ENCODE measurements around the gene KIFBP. TPM values are rescaled to one million over a fixed set of nuclear protein-coding genes. Genes with fewer than 3 reads are reported as not detected.
"Not testable (repeated sequence)": the region's sequence is repeated elsewhere in the genome, so short reads cannot be mapped to it uniquely, and the experiment has no call there.

The KIFBP gene
- 10 to 100 TPM; 13.3 to 14.1 TPM for total RNA-seq

GRCh38 chr10:68988530-68989316 is at the start of gene KIFBP:
Gene KIFBP, plus strand, starts transcription at chr10:68988803. Its CDS starts 30 bp downstream, at chr10:68988833.
- H3K4me3 Mint-ChIP-seq, result peak within 1 kb of the TSS; percentile 99
- no peaks in the 10 kb centered on the region for H3K9me3 Mint-ChIP-seq
- peaks cover 40% of the 10 kb centered on the region for H3K4me1 Mint-ChIP-seq

GRCh38 chr10:68938884-68939283 is 49.7 kb upstream of the KIFBP start:
- Mint-ChIP-seq H3K4me1 (peaks cover 16% of the 10 kb centered on the region), H3K4me3 (no peak overlapping the region), H3K9me3 (no peaks in the 10 kb centered on the region), H3K27me3 (no peaks in the 10 kb centered on the region), H3K27ac (no peak overlapping the region), H3K36me3 (peaks cover 13% of the 10 kb centered on the region)
- no peak for DNase-seq

More at GRCh38 chr10:68988530-68989316, at the start of gene KIFBP:
- peaks cover 3% of the 10 kb centered on the region for H3K27me3 Mint-ChIP-seq
- H3K27ac Mint-ChIP-seq, result peak within 1 kb of the TSS; percentile 93
- DNase-seq, result peak; percentile 85
- H3K36me3 Mint-ChIP-seq, result peaks cover 29% of the 10 kb centered on the region

- H3K36me3 Mint-ChIP-seq, result peaks cover 18% of the 10 kb centered on the region
- not testable (repeated sequence) for H3K27me3 Mint-ChIP-seq, H3K4me1 Mint-ChIP-seq, H3K27ac Mint-ChIP-seq, H3K9me3 Mint-ChIP-seq, DNase-seq, H3K4me3 Mint-ChIP-seq
These were observed 47.7 kb upstream of the KIFBP start for GRCh38 chr10:68940917-68941316.

GRCh38 chr10:68950598-68950997 is 38.0 kb upstream of the KIFBP start:
- peaks cover 1% of the 10 kb centered on the region for H3K4me1 Mint-ChIP-seq
- no peaks in the 10 kb centered on the region for H3K9me3 Mint-ChIP-seq
- H3K27ac Mint-ChIP-seq, result no peak overlapping the region

GRCh38 chr10:68954904-68955303 is 33.7 kb upstream of the KIFBP start:
- DNase-seq, result no peak
- peaks cover 4% of the 10 kb centered on the region for H3K27me3 Mint-ChIP-seq
- peaks cover 20% of the 10 kb centered on the region for H3K4me1 Mint-ChIP-seq
- peak overlapping the region; percentile 78 for H3K27ac Mint-ChIP-seq
- H3K36me3 Mint-ChIP-seq, result peaks cover 49% of the 10 kb centered on the region
- H3K9me3 Mint-ChIP-seq, result no peaks in the 10 kb centered on the region
- H3K4me3 Mint-ChIP-seq, result peak overlapping the region; percentile 99

More at GRCh38 chr10:68950598-68950997, 38.0 kb upstream of the KIFBP start:
- DNase-seq, result no peak
- Mint-ChIP-seq H3K36me3 (peaks cover 29% of the 10 kb centered on the region), H3K27me3 (no peaks in the 10 kb centered on the region), H3K4me3 (no peak overlapping the region)

- Mint-ChIP-seq H3K27me3 (peaks cover 4% of the 10 kb centered on the region), H3K27ac (peak overlapping the region; percentile 100), H3K4me3 (peak overlapping the region; percentile 99), H3K36me3 (peaks cover 51% of the 10 kb centered on the region), H3K9me3 (no peaks in the 10 kb centered on the region), H3K4me1 (peaks cover 24% of the 10 kb centered on the region)
- peak; percentile 34 for DNase-seq
These were observed 33.2 kb upstream of the KIFBP start for GRCh38 chr10:68955355-68955831.

GRCh38 chr10:68955832-68956532 is 32.6 kb upstream of the KIFBP start, which contains the start of gene DDX21:
Gene DDX21, plus strand, starts transcription at chr10:68956170. Its CDS starts 56 bp downstream, at chr10:68956226.
- peak; percentile 89 for DNase-seq
- H3K27me3 Mint-ChIP-seq, result peaks cover 4% of the 10 kb centered on the region
- peak within 1 kb of the TSS; percentile 100 for H3K27ac Mint-ChIP-seq
- peaks cover 26% of the 10 kb centered on the region for H3K4me1 Mint-ChIP-seq
- no peaks in the 10 kb centered on the region for H3K9me3 Mint-ChIP-seq
- H3K36me3 Mint-ChIP-seq, result peaks cover 51% of the 10 kb centered on the region
- peak within 1 kb of the TSS; percentile 99 for H3K4me3 Mint-ChIP-seq

- Mint-ChIP-seq H3K36me3 (peaks cover 57% of the 10 kb centered on the region), H3K27ac (peak overlapping the region; percentile 100), H3K4me3 (peak overlapping the region; percentile 99), H3K4me1 (peaks cover 35% of the 10 kb centered on the region), H3K9me3 (no peaks in the 10 kb centered on the region), H3K27me3 (peaks cover 4% of the 10 kb centered on the region)
- no peak for DNase-seq
These were observed 31.4 kb upstream of the KIFBP start for GRCh38 chr10:68957284-68957615.

- Mint-ChIP-seq H3K4me3 (peak overlapping the region; percentile 99), H3K9me3 (no peaks in the 10 kb centered on the region), H3K36me3 (peaks cover 57% of the 10 kb centered on the region), H3K27ac (peak overlapping the region; percentile 100), H3K4me1 (peaks cover 38% of the 10 kb centered on the region), H3K27me3 (peaks cover 4% of the 10 kb centered on the region)
- DNase-seq, result no peak
These were observed 30.9 kb upstream of the KIFBP start for GRCh38 chr10:68957654-68958053.

- H3K27ac Mint-ChIP-seq, result peak overlapping the region; percentile 73
- peaks cover 64% of the 10 kb centered on the region for H3K36me3 Mint-ChIP-seq
- H3K4me1 Mint-ChIP-seq, result peaks cover 38% of the 10 kb centered on the region
- H3K4me3 Mint-ChIP-seq, result peak overlapping the region; percentile 46
- no peaks in the 10 kb centered on the region for H3K9me3 Mint-ChIP-seq
- DNase-seq, result no peak
- peaks cover 4% of the 10 kb centered on the region for H3K27me3 Mint-ChIP-seq
These were observed 28.7 kb upstream of the KIFBP start for GRCh38 chr10:68959695-68960527.

- no peaks in the 10 kb centered on the region for H3K27me3 Mint-ChIP-seq
These were observed 25.5 kb upstream of the KIFBP start for GRCh38 chr10:68963151-68963550.

GRCh38 chr10:68973975-68974374 is 14.6 kb upstream of the KIFBP start:
- peaks cover 34% of the 10 kb centered on the region for H3K36me3 Mint-ChIP-seq
- no peaks in the 10 kb centered on the region for H3K27me3 Mint-ChIP-seq
- H3K4me3 Mint-ChIP-seq, result no peak overlapping the region
- no peaks in the 10 kb centered on the region for H3K9me3 Mint-ChIP-seq
- H3K27ac Mint-ChIP-seq, result no peak overlapping the region
- peaks cover 12% of the 10 kb centered on the region for H3K4me1 Mint-ChIP-seq
- no peak for DNase-seq

More at GRCh38 chr10:68963151-68963550, 25.5 kb upstream of the KIFBP start:
- no peak for DNase-seq
- no peak overlapping the region for H3K27ac Mint-ChIP-seq
- peaks cover 36% of the 10 kb centered on the region for H3K4me1 Mint-ChIP-seq
- peaks cover 59% of the 10 kb centered on the region for H3K36me3 Mint-ChIP-seq
- no peak overlapping the region for H3K4me3 Mint-ChIP-seq
- no peaks in the 10 kb centered on the region for H3K9me3 Mint-ChIP-seq

- peaks cover 13% of the 10 kb centered on the region for H3K4me1 Mint-ChIP-seq
- not testable (repeated sequence) for H3K4me3 Mint-ChIP-seq, DNase-seq, H3K9me3 Mint-ChIP-seq, H3K27me3 Mint-ChIP-seq, H3K27ac Mint-ChIP-seq
- H3K36me3 Mint-ChIP-seq, result peaks cover 30% of the 10 kb centered on the region
These were observed 12.6 kb upstream of the KIFBP start for GRCh38 chr10:68975936-68976473.

- not testable (repeated sequence) for H3K27me3 Mint-ChIP-seq, H3K4me3 Mint-ChIP-seq, DNase-seq, H3K9me3 Mint-ChIP-seq, H3K27ac Mint-ChIP-seq
- Mint-ChIP-seq H3K36me3 (peaks cover 42% of the 10 kb centered on the region), H3K4me1 (peaks cover 10% of the 10 kb centered on the region)
These were observed 8.9 kb upstream of the KIFBP start for GRCh38 chr10:68979738-68980137.
